Measurements from ENCODE around the gene SCAPER.

Gene SCAPER

GRCh38 chr15:76905013-76905839, at the start of gene SCAPER:
SCAPER (minus strand) TSS chr15:76905340; CDS start chr15:76883817, 21,523 bp downstream.
- H3K4me2 ChIP-seq (ENCODE audit: low read length) = peak within 1 kb of the TSS; percentile 83
- H2AFZ ChIP-seq (ENCODE audit: low read depth, low read length) = peak within 1 kb of the TSS; percentile 100
- peaks cover 4% of the 10 kb centered on the region; the same call in 1 of the 2 replicates for H3K79me2 ChIP-seq (ENCODE audit: low read length)
- H3K9ac ChIP-seq (ENCODE audit: low read length) = peak within 1 kb of the TSS; percentile 82
- peak within 1 kb of the TSS; percentile 92 for H3K4me3 ChIP-seq (ENCODE audit: low read length)
- TF ChIP-seq CTCF (IDR thresholded peaks at IDR 0.05; ENCODE audit: low read depth, low read length) (no peak), EZH2phosphoT487 (IDR thresholded peaks at IDR 0.05; ENCODE audit: low read depth) (no peak)
- no peaks in the 10 kb centered on the region for H4K20me1 ChIP-seq (ENCODE audit: insufficient read depth, low read length)
- peaks cover 5% of the 10 kb centered on the region for H3K36me3 ChIP-seq (replicated peaks; ENCODE audit: low read depth, low read length)
- peaks cover 21% of the 10 kb centered on the region for H3K4me1 ChIP-seq (ENCODE audit: low read length)
- H3K27me3 ChIP-seq (ENCODE audit: low read depth, low read length) = no peaks in the 10 kb centered on the region; the same call in 1 of the 2 replicates
- H3K27ac ChIP-seq (ENCODE audit: low read length) = peak within 1 kb of the TSS; percentile 10; the same call in 1 of the 2 replicates
- peaks cover 5% of the 10 kb centered on the region; the same call in 1 of the 2 replicates for H3K9me3 ChIP-seq (ENCODE audit: insufficient read depth, low read length)

- H3K27me3 ChIP-seq (ENCODE audit: low read depth, low read length) = no peaks in the 10 kb centered on the region
- H3K4me3 ChIP-seq (ENCODE audit: low read length) = no peak overlapping the region
- H3K9ac ChIP-seq (ENCODE audit: low read length) = no peak overlapping the region
- TF ChIP-seq EZH2phosphoT487 (IDR thresholded peaks at IDR 0.05; ENCODE audit: low read depth) (no peak), CTCF (IDR thresholded peaks at IDR 0.05; ENCODE audit: low read depth, low read length) (no peak)
- H4K20me1 ChIP-seq (ENCODE audit: insufficient read depth, low read length) = no peaks in the 10 kb centered on the region
- no peaks in the 10 kb centered on the region for H3K9me3 ChIP-seq (ENCODE audit: insufficient read depth, low read length)
- H3K36me3 ChIP-seq (replicated peaks; ENCODE audit: low read depth, low read length) = peaks cover 12% of the 10 kb centered on the region
- H3K79me2 ChIP-seq (ENCODE audit: low read length) = no peaks in the 10 kb centered on the region
- H3K27ac ChIP-seq (ENCODE audit: low read length) = no peak overlapping the region
- no peak overlapping the region for H2AFZ ChIP-seq (ENCODE audit: low read depth, low read length)
- no peak overlapping the region for H3K4me2 ChIP-seq (ENCODE audit: low read length)
- no peaks in the 10 kb centered on the region for H3K4me1 ChIP-seq (ENCODE audit: low read length)
Observed at GRCh38 chr15:76954744-76955143, 49.6 kb upstream of the SCAPER start.

- no peaks in the 10 kb centered on the region for H3K9me3 ChIP-seq (ENCODE audit: insufficient read depth, low read length)
- no peak overlapping the region for H2AFZ ChIP-seq (ENCODE audit: low read depth, low read length)
- no peak overlapping the region for H3K4me2 ChIP-seq (ENCODE audit: low read length)
- peaks cover 17% of the 10 kb centered on the region for H3K36me3 ChIP-seq (replicated peaks; ENCODE audit: low read depth, low read length)
- no peak overlapping the region for H3K27ac ChIP-seq (ENCODE audit: low read length)
- no peak overlapping the region for H3K4me3 ChIP-seq (ENCODE audit: low read length)
- H3K27me3 ChIP-seq (ENCODE audit: low read depth, low read length) = no peaks in the 10 kb centered on the region
- TF ChIP-seq CTCF (IDR thresholded peaks at IDR 0.05; ENCODE audit: low read depth, low read length) = no peak
- TF ChIP-seq EZH2phosphoT487 (IDR thresholded peaks at IDR 0.05; ENCODE audit: low read depth) = no peak
- no peaks in the 10 kb centered on the region for H4K20me1 ChIP-seq (ENCODE audit: insufficient read depth, low read length)
- no peaks in the 10 kb centered on the region for H3K4me1 ChIP-seq (ENCODE audit: low read length)
- no peak overlapping the region for H3K9ac ChIP-seq (ENCODE audit: low read length)
- H3K79me2 ChIP-seq (ENCODE audit: low read length) = no peaks in the 10 kb centered on the region
Observed at GRCh38 chr15:76953913-76954312, 48.8 kb upstream of the SCAPER start.

- H3K27ac ChIP-seq (ENCODE audit: low read length) = no peak overlapping the region
Observed at GRCh38 chr15:76951220-76951619, 46.1 kb upstream of the SCAPER start.

More at GRCh38 chr15:76951220-76951619, 46.1 kb upstream of the SCAPER start:
- no peaks in the 10 kb centered on the region for H3K4me1 ChIP-seq (ENCODE audit: low read length)
- no peaks in the 10 kb centered on the region for H3K27me3 ChIP-seq (ENCODE audit: low read depth, low read length)
- H4K20me1 ChIP-seq (ENCODE audit: insufficient read depth, low read length) = no peaks in the 10 kb centered on the region
- H3K9ac ChIP-seq (ENCODE audit: low read length) = no peak overlapping the region
- H3K4me3 ChIP-seq (ENCODE audit: low read length) = no peak overlapping the region
- no peak overlapping the region for H3K4me2 ChIP-seq (ENCODE audit: low read length)
- H3K79me2 ChIP-seq (ENCODE audit: low read length) = no peaks in the 10 kb centered on the region
- H3K36me3 ChIP-seq (replicated peaks; ENCODE audit: low read depth, low read length) = peaks cover 34% of the 10 kb centered on the region
- H3K9me3 ChIP-seq (ENCODE audit: insufficient read depth, low read length) = no peaks in the 10 kb centered on the region
- TF ChIP-seq EZH2phosphoT487 (IDR thresholded peaks at IDR 0.05; ENCODE audit: low read depth) = no peak
- no peak for TF ChIP-seq CTCF (IDR thresholded peaks at IDR 0.05; ENCODE audit: low read depth, low read length)
- no peak overlapping the region for H2AFZ ChIP-seq (ENCODE audit: low read depth, low read length)

Data from OCI-LY3 (cell line).